SK-N-SH (cell line): Measurements from ENCODE around the gene IRF2. TPM values are rescaled to one million over a fixed set of nuclear protein-coding genes. Genes with fewer than 3 reads are reported as not detected.

Experiments
- CTCF ChIA-PET: fragments of 300-600, 350-600 bp; formaldehyde crosslinking; extraction: SDS; loops from one replicate; lab custom pipeline; 2021; lab: Yijun Ruan, JAX
- POLR2A ChIA-PET: fragments of 350-600 bp; sonication (Branson Sonifier 250); formaldehyde crosslinking; extraction: SDS; loops from one replicate; lab custom pipeline; 2020; ENCODE audit warnings: antibody characterized with exemption, inconsistent platforms; lab: Yijun Ruan, JAX
- DNase-seq: peaks from one replicate; pipeline ENCODE4 v3.0.0; 2012
- H2AFZ ChIP-seq: fragments of 200-600 bp; sonication (generic); 2 replicates; pipeline ENCODE4 v1.8.1; 2016; ENCODE audit warnings: antibody characterized with exemption, mild to moderate bottlenecking, low read depth
- H3F3A ChIP-seq: fragments of 200-600 bp; sonication (generic); replicated peaks from 2 replicates; pipeline ENCODE3; 2016; ENCODE audit warnings: antibody characterized with exemption, mild to moderate bottlenecking; ENCODE audit not compliant: insufficient read depth
- H3K27ac ChIP-seq, 2 experiments: fragments of 200-500 bp in 1 of 2; fragments of 200-600 bp in 1 of 2; sonication (Bioruptor generic) in 1 of 2; sonication (generic), shearing (Covaris generic) in 1 of 2; 2 replicates each; pipeline versions ENCODE4 v1.5.1 to v1.6.1; 2014 to 2016; ENCODE audit warnings: low read depth in 2 of 2, inconsistent platforms in 1 of 2, low read length in 1 of 2, mild to moderate bottlenecking in 1 of 2, mixed read lengths in 1 of 2
- H3K27me3 ChIP-seq: fragments of 200-600 bp; sonication (generic), shearing (Covaris generic); 2 replicates; pipeline ENCODE4 v1.6.1; 2016; ENCODE audit warnings: mixed run types; ENCODE audit not compliant: insufficient read depth
- H3K36me3 ChIP-seq, 2 experiments: fragments of 200-500 bp in 1 of 2; fragments of 200-600 bp in 1 of 2; sonication (Bioruptor generic) in 1 of 2; sonication (generic) in 1 of 2; replicated peaks in 1 of 2; 2 replicates each; pipeline versions ENCODE3 to v1.5.1; 2014 to 2016; ENCODE audit warnings: low read length in 1 of 2, mild to moderate bottlenecking in 1 of 2; ENCODE audit not compliant: insufficient read depth in 2 of 2, control insufficient read depth in 1 of 2
- H3K4me1 ChIP-seq, 2 experiments: fragments of 200-500 bp in 1 of 2; fragments of 200-600 bp in 1 of 2; sonication (Bioruptor generic) in 1 of 2; sonication (generic), shearing (Covaris generic) in 1 of 2; 2 replicates each; pipeline versions ENCODE4 v1.5.1 to v1.6.1; 2014 to 2016; ENCODE audit warnings: low read depth in 1 of 2, low read length in 1 of 2, mixed run types in 1 of 2; ENCODE audit not compliant: insufficient read depth in 2 of 2, control insufficient read depth in 1 of 2
- H3K4me2 ChIP-seq: fragments of 200-600 bp; sonication (generic), shearing (Covaris generic); 2 replicates; pipeline ENCODE4 v1.6.1; 2017; ENCODE audit warnings: mixed run types
- H3K4me3 ChIP-seq, 2 experiments: fragments of 200-500 bp in 1 of 2; fragments of 200-600 bp in 1 of 2; sonication (Bioruptor generic) in 1 of 2; sonication (generic), shearing (Covaris generic) in 1 of 2; 2 replicates each; pipeline versions ENCODE4 v1.5.1 to v1.8.1; 2014 to 2016; ENCODE audit warnings: low read depth in 2 of 2, inconsistent platforms in 1 of 2, low read length in 1 of 2, mild to moderate bottlenecking in 1 of 2, mixed read lengths in 1 of 2, moderate library complexity in 1 of 2
- H3K79me2 ChIP-seq: fragments of 200-600 bp; sonication (generic); 2 replicates; pipeline ENCODE4 v1.8.1; 2017; ENCODE audit warnings: mild to moderate bottlenecking; ENCODE audit not compliant: insufficient read depth
- H3K9ac ChIP-seq: fragments of 200-600 bp; sonication (generic); 2 replicates; pipeline ENCODE4 v1.6.1; 2017; ENCODE audit warnings: mixed run types
- H3K9me2 ChIP-seq: fragments of 200-600 bp; sonication (generic); 2 replicates; pipeline ENCODE4 v1.6.1; 2017; ENCODE audit warnings: mixed run types
- H3K9me3 ChIP-seq: fragments of 200-600 bp; sonication (generic); 2 replicates; pipeline ENCODE4 v1.6.1; 2017; ENCODE audit warnings: mixed run types, mild to moderate bottlenecking, moderate library complexity
- H4K20me1 ChIP-seq: fragments of 200-600 bp; sonication (generic); 2 replicates; pipeline ENCODE4 v1.6.1; 2017; ENCODE audit warnings: mild to moderate bottlenecking, mixed run types; ENCODE audit not compliant: insufficient read depth
- MAX ChIP-seq: IDR thresholded peaks from 2 replicates; pipeline ENCODE4 v1.4.0; 2012; ENCODE audit warnings: low read depth
- MEF2A ChIP-seq: IDR thresholded peaks from 2 replicates; pipeline ENCODE4 v1.4.0; 2012; ENCODE audit warnings: low read depth, borderline replicate concordance
- MXI1 ChIP-seq: IDR thresholded peaks from 2 replicates; pipeline ENCODE4 v1.6.1; 2012; ENCODE audit warnings: mild to moderate bottlenecking, low read depth, low read length, improper control_type of control experiment
- NFIC ChIP-seq: IDR thresholded peaks from 2 replicates; pipeline ENCODE4 v1.4.0; 2012; ENCODE audit warnings: borderline replicate concordance
- PBX3 ChIP-seq: IDR thresholded peaks from 2 replicates; pipeline ENCODE4; 2012
- TAF1 ChIP-seq: IDR thresholded peaks from 2 replicates; pipeline ENCODE4 v1.6.1; 2012; ENCODE audit warnings: low read depth, mild to moderate bottlenecking, low read length, moderate library complexity, borderline replicate concordance
- WGBS: methylation state at CpG from one replicate; pipeline ENCODE4 v1.1.6; 2017; ENCODE audit warnings: low lambda C conversion rate; 5-methylcytosine and 5-hydroxymethylcytosine counted together
- polyA plus RNA-seq, 3 experiments: library from polyadenylated mRNA; depleted of rRNA; stranded (reverse); fragments of >200 nt; gene quantifications; 2 replicates each; pipeline ENCODE4 v1.2.3, GENCODE V29; 2012
- TF ChIP-seq, protein P1 (sequence below): IDR thresholded peaks from 2 replicates; pipeline ENCODE4 v1.4.0; 2012; ENCODE audit warnings: low read depth, borderline replicate concordance
- TF ChIP-seq, protein P2 (sequence below): fragments of 200-600 bp; sonication (generic); IDR thresholded peaks from 2 replicates; pipeline ENCODE4 v1.6.1; 2017; ENCODE audit warnings: antibody characterized with exemption, mild to moderate bottlenecking, moderate library complexity

The IRF2 gene
- polyA plus RNA-seq, 1 of the 3 experiments (the other 2 are of a cell fraction) = 23.3 TPM

DNA sequence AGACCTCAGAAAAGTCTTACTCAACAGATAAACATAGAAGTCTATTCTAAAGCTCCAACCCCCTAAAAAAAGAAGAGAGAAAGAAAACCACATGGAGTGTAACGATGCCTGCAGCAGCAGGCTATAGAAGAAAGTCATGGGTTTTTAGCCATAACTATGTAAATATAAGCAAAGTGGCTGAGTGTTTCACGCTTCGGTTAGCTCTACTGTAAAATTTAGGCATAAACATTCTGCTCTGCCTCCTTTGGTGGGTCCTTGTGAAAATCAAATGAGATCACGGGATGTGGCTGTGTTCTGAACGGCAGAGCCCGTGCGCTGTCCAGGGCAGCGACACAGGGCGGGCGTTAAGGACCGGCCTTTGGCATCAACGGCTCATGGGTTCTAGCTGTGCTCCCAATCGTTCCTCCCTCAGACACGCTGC, 78.4 kb downstream of the IRF2 start:
- CTCF ChIA-PET = no interaction called here

DNA sequence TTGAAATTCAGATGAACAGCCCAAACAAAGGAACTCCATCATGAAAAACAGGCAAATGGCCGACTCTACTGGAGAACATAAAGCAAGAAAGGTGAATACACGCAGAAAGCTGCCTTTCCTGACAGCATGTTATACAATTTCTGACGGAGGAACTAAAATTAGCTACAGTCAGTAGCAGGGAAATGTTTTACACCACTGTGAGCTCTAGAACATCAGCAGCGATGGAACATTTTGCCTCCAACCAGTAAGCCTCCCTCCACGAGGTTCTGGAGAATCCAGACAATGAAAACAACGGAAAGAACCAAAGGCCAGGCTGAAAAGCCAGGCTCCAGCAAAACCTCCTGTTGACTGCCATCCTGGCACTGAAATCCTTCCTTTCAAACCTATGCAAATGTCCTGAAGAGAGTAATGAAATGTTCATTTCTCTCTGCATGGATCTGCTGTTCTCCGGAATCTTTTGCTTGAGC, 78.9 kb downstream of the IRF2 start:
- ChIA-PET CTCF (no interaction called here), POLR2A (no interaction called here)
- WGBS = 90% methylated on average over 7 of the region's 7 CpGs
- Histone ChIP-seq H3K9ac (no peak overlapping the region), H3K27ac (no peak overlapping the region), H3K27me3 (no peaks in the 10 kb centered on the region), H3K79me2 (no peaks in the 10 kb centered on the region), H3K9me2 (no peaks in the 10 kb centered on the region), H3K36me3 (peaks cover 35 to 69% of the 10 kb centered on the region in 2 experiments), H3K4me3 (no peak overlapping the region), H2AFZ (no peak overlapping the region), H3K4me2 (no peak overlapping the region), H3F3A (peaks cover 4% of the 10 kb centered on the region), H3K9me3 (no peaks in the 10 kb centered on the region), H3K4me1 (no peaks in the 10 kb centered on the region), H4K20me1 (no peaks in the 10 kb centered on the region)
- TF ChIP-seq NFIC (no peak), PBX3 (no peak), MXI1 (no peak), TAF1 (no peak)
- TF ChIP-seq, protein P1, sequence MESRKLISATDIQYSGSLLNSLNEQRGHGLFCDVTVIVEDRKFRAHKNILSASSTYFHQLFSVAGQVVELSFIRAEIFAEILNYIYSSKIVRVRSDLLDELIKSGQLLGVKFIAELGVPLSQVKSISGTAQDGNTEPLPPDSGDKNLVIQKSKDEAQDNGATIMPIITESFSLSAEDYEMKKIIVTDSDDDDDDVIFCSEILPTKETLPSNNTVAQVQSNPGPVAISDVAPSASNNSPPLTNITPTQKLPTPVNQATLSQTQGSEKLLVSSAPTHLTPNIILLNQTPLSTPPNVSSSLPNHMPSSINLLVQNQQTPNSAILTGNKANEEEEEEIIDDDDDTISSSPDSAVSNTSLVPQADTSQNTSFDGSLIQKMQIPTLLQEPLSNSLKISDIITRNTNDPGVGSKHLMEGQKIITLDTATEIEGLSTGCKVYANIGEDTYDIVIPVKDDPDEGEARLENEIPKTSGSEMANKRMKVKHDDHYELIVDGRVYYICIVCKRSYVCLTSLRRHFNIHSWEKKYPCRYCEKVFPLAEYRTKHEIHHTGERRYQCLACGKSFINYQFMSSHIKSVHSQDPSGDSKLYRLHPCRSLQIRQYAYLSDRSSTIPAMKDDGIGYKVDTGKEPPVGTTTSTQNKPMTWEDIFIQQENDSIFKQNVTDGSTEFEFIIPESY = no peak
- DNase-seq = no peak

More for the DNA sequence above, 78.4 kb downstream of the IRF2 start:
- no peak for TF ChIP-seq MAX
- TF ChIP-seq, protein P2, sequence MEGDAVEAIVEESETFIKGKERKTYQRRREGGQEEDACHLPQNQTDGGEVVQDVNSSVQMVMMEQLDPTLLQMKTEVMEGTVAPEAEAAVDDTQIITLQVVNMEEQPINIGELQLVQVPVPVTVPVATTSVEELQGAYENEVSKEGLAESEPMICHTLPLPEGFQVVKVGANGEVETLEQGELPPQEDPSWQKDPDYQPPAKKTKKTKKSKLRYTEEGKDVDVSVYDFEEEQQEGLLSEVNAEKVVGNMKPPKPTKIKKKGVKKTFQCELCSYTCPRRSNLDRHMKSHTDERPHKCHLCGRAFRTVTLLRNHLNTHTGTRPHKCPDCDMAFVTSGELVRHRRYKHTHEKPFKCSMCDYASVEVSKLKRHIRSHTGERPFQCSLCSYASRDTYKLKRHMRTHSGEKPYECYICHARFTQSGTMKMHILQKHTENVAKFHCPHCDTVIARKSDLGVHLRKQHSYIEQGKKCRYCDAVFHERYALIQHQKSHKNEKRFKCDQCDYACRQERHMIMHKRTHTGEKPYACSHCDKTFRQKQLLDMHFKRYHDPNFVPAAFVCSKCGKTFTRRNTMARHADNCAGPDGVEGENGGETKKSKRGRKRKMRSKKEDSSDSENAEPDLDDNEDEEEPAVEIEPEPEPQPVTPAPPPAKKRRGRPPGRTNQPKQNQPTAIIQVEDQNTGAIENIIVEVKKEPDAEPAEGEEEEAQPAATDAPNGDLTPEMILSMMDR = no peak
- no peak for TF ChIP-seq MEF2A
- H3K27me3 ChIP-seq = no peaks in the 10 kb centered on the region
- H3K79me2 ChIP-seq = no peaks in the 10 kb centered on the region
- H3K9ac ChIP-seq = no peak overlapping the region
- H3K4me1 ChIP-seq = peaks cover 0 to 4% of the 10 kb centered on the region in 2 experiments; a peak in 1 of 4 replicates
- H3K4me2 ChIP-seq = no peak overlapping the region
- POLR2A ChIA-PET = no interaction called here
- no peak overlapping the region for H3K27ac ChIP-seq
- no peaks in the 10 kb centered on the region for H3K9me2 ChIP-seq
- peaks cover 7% of the 10 kb centered on the region for H3F3A ChIP-seq
- no peaks in the 10 kb centered on the region for H3K9me3 ChIP-seq
- 95% methylated on average over 14 of the region's 14 CpGs for WGBS
- H2AFZ ChIP-seq = no peak overlapping the region
- no peak for DNase-seq
- no peak overlapping the region for H3K4me3 ChIP-seq
- peaks cover 35 to 64% of the 10 kb centered on the region in 2 experiments for H3K36me3 ChIP-seq
- no peaks in the 10 kb centered on the region for H4K20me1 ChIP-seq
